Left cardiac atrium (tissue), 4 donors: Measurements from ENCODE around the gene SLC22A23. TPM values are rescaled to one million over a fixed set of nuclear protein-coding genes. Genes with fewer than 3 reads are reported as not detected.
A peak's percentile ranks its signal among the peaks of the same experiment; 100 is the strongest.

Experiments
- ATAC-seq, 2 donors: fragments of 200-7000 bp; cut with Tn5 transposase; one replicate each; pipeline ENCODE4 v1.9.1; 2020; ENCODE audit warnings: mild to moderate bottlenecking in 2 of 2, moderate library complexity in 2 of 2
- DNase-seq: peaks from one replicate; pipeline ENCODE4 v3.0.0-alpha.2; 2020
- intact Hi-C, 2 donors: fragments of 100-400 bp; cut with DNase I; formaldehyde crosslinking; loops; one replicate each; pipeline versions ENCODE4 v1.14.1 to v1.15.1; 2022 to 2023
- total RNA-seq, 2 donors: library from RNA; stranded (reverse); fragmentation: NEBNext Ultra II Directional; extraction: Animal tissue kit (Norgen Biotek cat#: 25700); gene quantifications; one replicate each; pipeline ENCODE4 v1.2.1, GENCODE V29; 2021
- donor health status: DM: no; HTN: yes; CAD: no.
- donor health status: DM: no; HTN: yes; CAD: no; lungs with severe emphysema.
- donor health status: DM: yes; HTN: yes; CAD: no.
- donor health status: Dilated cardiomyopathy.

SLC22A23 gene
- total RNA-seq, 2 donors from 2014 or later: 4.3 to 5.5 TPM

DNA sequence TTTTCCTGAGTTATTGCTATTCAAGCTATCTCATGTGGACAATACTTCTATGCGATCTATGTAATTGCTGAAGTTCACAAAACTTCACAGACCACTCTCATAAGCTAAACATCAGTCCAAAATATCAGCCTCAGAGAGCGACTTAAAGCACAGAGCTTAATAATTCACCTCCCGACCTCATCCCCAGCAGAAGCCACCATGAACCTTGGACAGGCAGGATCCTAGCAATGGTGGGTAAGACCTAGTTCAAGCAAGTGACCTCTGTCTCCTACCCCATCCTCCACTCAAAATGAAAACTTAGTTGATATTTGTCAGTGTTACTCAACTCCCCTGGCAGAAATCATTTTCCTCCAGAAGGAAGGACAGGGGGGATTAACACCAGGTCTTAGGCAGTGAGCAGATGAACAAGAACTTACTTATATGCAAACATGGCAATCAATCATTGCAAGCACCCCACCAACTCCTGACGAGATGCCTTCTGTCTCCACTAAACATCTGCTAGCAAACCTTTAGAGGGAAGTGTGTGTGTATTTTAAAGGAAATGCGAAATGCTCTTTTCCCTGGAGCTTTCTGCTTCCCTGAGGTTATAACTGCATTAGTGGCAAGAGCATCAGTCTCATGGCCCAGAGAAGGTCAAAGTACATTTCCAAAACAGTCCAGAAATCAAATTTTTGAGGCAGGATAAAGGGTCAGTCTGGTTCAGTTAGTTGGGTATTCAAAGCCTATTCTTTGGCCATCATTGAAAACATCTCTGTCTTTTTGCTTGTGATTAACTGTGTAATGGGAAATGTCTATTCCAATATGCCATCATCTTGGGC, 90.0 kb downstream of the SLC22A23 start:
- no peak for DNase-seq
- no peak for ATAC-seq
- intact Hi-C loops: no loop called here

DNA sequence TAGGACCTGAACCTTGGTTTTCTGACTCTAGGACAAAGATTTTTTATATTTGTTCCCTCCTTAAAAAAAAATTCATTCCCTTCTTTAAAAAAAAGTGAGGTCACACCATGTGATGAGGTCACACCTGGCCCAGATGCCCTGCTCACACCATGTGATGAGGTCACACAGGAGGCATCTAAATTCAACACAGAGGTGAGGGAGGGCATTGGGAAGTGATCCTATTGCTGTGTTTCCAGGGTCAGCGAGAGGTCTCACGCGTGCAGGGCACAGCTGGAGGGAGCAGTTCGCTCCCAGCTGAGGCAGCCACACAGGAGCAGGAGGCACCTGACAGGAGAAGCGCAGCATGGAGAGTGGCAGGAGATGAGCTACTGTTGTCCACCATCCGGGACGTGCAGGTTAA, 92.5 kb downstream of the SLC22A23 start:
- intact Hi-C loops: no loop called here
- DNase-seq: no peak
- no peak for ATAC-seq

DNA sequence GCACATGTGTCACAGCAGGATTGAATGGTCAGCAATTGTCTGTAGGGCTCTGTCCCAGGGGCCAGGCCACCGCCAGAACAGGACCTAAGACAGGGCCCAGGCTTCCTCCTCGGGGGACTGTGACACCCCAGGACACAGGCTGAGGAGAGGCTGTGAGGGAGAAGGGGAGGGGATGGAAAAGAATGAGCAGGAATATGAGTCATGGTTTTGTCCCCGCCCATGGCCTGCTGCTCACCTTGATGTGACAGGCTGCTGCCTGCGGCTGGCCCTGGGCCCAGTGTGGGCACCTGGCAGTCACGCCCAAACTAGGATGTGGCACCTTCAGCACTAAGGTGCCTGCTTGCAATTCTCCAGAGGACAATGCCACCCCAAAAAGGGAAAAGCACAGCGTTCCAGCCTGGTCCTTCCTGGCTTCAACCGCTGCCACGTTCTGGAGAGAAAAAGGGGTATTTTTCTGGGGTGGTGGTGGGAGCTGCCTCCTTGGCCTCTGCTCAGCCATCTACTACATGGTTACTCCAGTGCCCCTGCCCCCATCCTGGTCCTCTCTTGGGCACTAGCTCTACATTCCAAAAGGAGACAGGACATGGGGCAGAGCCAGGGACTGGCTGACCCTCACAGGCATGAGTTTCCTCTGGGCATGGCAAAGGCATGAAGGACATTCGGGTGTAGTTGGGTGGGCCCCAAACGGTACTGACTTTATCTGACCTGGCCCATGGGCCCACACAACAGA, 93.4 kb downstream of the SLC22A23 start:
- intact Hi-C loops: no loop called here
- no peak for DNase-seq
- ATAC-seq: no peak

DNA sequence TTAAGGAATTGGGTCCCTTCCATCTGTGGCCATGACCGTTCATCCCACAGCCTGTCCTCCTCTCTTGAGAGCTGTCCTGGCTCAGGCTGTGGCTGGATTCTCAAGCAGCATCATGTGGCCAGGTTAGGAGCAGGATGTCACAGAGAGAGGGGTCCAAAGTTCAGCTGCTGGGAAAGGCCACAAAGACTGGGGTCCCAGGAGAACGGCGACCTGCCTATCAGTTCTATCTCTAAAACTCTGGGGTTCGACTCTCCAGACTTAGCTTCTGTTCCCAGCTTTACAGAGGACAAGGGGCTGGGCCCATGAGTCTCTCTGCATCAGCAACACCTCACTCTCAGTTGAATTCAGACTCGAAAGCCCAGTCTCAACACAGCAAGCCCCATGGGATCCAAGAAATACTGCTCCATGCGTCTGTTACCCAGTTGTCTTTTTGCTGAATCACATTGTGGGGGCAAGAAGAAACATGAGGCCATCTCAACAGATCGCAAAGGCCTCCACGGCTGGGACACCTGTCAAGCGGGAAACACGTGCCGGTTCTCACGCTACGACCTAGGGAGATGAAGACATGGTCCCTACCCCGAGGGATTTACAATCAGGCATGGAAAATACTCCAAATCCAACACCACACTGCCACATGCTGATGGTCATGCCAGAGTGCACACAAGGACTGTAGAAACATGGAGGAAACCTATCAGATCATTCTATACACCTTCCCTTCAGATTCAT, 95.4 kb downstream of the SLC22A23 start:
- no peak for DNase-seq
- no peak for ATAC-seq
- intact Hi-C loops: no loop called here

DNA sequence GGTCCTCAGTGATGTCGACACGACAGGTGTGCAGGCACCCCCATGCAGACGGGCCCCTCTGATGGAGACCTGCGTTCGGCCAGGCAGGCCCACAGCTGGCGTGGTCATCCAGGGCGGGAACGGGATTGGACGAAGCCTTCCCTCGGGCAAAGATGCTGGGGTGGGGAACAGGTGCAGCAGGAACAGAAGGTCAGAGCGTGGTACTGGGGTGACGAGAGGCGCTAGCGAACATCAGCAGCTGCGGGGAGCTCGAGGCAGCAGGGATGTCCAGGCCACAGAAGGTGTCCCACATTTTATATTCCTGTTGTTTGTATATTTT, 96.2 kb downstream of the SLC22A23 start:
- ATAC-seq: no peak
- intact Hi-C loops: no loop called here

DNA sequence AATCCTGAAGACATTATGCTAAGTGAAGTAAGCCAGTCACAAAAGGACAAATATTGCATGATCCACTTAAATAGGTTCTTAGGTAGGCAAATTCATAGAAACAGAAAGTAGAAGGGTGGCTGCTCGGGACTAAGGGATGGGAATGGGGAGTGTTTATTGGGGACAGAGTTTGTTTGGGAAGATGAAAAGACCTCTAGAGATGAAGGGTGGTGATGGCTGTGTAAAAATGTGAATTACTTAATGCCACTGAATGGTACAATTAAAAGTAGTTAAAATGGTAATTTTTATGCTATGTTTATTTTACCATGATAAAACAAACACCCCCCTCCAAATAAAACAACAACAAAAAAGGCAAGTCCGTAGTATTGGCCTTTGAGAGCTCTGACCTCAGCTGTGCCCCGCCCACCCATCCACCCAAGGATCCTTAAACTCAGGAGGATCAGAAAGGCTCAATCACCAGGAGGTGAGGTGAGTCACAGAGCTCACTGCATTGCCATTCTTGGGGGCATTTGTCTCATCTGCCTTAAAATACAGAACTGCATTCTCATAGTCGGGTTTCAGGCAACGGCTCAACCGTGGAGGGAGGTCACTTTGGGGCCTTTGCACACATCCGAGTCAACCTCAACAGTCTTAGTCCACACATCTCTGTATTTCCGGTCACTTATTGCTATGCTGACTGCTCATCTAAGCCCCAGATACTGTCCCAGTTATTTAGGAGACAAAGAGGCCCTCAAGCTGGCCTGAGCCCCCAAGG, 96.7 kb downstream of the SLC22A23 start:
- no peak for DNase-seq
- intact Hi-C loops: no loop called here
- no peak for ATAC-seq

More for the DNA sequence above, 96.2 kb downstream of the SLC22A23 start:
- no peak for DNase-seq

DNA sequence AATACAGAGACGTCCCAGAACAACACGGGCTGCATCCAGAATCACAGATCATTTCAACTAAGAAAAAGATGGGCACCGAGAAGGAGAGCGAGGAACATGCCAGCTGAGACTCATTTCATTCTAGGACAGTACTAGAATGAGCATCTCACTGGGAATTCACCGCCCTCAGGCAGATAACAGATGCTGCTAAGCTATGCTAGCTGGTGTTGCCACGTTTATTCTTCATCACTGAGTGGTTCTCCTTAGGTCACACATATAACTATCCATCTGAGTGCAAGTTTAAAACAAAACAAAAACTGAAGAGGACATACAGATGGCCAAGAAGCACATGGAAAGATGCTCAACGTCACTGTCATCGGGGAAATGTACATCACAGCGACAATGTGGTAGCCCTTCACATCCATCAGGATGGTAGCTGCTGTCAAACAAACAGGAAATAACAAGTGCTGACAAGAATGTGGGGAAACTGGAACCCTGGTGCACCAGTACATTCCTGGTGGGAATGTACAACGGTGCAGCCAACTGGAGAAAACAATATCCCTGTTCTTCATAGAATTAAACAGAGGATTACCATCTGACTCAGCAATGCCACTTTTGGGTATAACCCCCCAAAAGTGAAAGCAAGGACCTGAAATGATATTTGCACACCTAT, 97.6 kb downstream of the SLC22A23 start:
- ATAC-seq (no peak), DNase-seq (no peak)
- intact Hi-C loops: no loop called here

DNA sequence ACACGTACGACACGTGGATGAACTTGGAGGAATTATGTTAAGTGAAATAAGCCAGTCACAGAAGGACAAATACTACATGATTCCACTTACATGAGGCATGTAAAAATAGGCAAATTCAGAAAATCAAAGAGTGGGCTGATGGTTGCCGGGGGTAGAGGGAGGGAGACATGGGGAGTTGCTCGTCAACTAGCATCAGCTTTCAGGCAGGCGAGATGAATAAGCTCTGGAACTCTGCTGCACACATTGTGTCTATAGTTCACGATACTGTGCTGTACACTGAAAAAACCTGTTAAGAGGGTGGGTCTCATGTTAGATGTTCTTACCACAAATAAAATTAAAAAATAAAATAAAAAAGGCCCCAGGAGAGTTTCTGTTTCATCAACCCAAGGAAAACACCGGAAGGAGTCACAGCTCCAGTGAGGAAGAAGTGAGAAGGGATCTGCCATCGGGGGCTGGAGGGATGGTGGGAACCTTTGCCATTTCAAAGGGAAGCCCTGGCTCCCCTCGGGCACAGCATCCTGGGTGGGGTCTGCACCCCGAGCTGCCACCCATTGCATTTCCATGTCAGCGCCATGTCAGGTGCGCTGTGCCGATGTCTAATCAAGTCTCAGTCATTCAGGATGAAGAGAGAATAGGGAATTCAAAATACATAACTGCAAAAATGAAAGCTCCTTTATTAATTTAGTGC, 98.3 kb downstream of the SLC22A23 start:
- no peak for DNase-seq
- intact Hi-C loops: no loop called here
- ATAC-seq: no peak

DNA sequence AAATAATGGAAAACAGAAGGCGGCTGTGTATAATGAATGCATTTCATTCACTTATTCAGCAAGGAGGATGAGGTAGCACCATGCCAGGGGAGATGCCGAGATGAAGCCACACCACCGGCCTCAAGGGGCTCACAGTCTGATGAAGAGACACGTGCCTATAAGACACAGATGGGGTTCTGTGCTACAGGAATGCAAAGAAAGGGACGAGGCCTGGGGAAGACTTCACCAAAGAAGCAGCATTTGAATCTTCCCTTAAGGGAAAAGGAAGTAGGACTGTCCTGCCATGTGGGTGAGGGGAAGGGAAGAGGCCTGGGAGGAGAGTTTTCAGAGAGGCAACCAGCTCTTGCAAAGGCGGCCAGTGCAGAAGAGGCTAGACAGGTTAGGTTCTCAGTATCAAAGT, 99.2 kb downstream of the SLC22A23 start:
- ATAC-seq (no peak), DNase-seq (no peak)
- intact Hi-C loops: no loop called here

DNA sequence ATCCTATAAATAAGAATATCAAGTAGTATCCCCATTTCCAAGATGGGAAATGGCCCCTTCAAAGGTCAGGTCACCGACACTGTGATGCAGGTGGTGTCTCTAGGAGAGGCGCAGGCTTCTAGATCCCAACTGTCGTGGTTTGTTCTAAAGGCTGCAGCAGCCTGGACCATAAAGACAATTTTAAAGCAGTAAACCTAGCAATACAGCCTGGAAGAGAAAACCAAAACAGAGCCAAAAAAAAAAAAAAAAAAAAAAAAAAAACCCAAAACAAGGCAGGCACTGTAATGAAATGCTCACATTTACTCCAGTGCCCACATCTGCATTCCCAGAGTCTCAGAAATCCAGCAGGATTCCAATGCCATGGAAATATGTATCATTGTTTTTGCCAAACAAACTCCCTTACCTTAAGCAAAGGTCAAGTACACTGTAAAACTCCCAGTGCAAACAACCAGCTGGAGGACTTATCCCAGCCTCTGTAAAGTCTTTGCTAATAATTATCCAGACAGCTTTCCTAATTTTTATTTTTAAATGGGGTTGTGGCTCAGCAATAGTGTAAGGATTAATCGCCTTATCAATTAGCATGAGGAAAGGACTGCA, 99.9 kb downstream of the SLC22A23 start:
- DNase-seq (no peak), ATAC-seq (peak; percentile 10 to 23)
- intact Hi-C loops: no loop called here

DNA sequence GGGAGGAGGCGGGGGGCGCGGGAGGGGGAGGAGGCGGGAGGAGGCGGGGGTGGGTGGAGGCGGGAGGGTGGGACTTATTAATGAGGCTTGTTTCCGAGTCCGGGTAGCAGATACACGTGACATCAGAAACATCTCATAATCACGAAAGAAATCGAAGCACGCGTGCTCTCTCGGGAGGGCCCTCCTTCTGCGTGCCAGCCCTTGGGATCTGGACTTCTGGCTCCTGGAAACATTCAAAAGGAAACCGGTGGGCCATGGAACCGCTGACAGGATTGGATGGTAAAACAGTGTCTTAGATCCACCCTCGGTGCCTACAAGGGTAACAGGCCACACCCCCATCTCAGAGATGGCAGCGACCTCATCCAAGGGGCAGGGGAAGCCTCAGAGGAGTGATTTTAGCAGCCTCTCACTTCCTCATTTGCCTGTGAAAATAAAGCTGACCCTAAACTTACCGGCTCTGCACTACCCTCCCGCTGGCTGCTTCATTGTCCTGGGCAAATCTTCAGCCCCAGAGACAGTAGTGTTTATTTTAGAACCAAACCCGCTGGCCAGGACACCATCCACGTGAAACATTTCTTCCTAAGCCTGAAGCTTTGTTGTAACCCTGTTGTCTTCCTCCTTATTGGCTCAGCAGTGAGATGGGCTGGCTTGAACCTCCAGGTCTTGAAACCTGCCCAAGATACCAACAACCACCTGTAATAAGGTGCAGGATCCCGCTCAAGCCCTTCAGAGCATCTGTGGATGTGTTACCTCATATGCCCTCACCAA, 100.6 kb downstream of the SLC22A23 start:
- DNase-seq (peak; percentile 75), ATAC-seq (peak; percentile 77 to 85)
- intact Hi-C loops: no loop called here

DNA sequence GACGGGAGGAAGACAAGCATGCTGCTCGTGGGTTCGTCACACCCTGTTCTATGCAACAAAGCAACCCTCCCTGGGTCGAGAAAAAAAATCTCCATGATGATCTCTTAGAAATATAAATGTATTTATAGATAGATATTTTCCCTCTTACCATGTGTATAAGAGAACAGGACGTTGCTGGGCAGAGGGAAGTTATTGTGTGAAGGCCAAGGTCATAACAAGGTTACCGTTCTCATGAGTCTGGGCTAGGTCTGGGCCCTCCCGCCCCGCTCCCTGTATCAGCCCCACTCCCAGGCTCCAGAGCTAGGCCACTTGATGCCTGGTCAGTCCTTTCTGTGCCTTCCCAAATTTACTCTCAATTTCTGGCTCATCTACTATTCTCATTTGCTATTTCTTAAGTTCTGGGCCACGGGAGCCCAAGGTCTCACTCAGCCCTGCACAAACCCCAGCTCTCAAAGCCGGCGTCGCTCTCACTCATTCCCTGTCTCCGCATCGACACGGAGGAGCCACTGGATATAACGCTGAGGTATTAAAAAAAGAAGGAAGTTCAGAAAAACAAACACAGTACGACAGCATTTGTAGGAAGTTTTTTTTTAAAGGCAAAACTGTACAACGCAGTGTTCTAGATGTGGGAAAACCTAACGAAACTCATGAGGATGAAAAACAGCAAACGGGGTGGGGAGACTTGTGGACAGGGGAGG, 101.3 kb downstream of the SLC22A23 start:
- DNase-seq: peak; percentile 51
- intact Hi-C loops: no loop called here

DNA sequence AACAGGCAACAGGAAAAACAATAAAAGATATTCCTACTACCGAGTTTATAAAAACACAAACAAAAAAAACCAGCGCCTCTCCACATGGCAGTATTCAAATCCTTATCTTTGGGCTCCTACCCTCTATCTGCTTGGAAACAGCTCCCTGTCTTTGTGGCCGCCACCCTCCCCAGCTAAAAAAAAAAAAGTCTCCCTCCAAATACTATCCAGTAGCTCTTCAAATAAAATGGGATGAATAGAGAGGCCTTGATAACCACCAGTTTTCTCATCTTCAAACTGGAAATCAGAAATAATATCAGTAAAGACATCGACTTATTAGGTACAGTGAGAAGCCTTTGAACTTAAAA, 101.9 kb downstream of the SLC22A23 start:
- intact Hi-C loops: no loop called here

More for the DNA sequence above, 101.3 kb downstream of the SLC22A23 start:
- peak; percentile 56 to 57 for ATAC-seq

DNA sequence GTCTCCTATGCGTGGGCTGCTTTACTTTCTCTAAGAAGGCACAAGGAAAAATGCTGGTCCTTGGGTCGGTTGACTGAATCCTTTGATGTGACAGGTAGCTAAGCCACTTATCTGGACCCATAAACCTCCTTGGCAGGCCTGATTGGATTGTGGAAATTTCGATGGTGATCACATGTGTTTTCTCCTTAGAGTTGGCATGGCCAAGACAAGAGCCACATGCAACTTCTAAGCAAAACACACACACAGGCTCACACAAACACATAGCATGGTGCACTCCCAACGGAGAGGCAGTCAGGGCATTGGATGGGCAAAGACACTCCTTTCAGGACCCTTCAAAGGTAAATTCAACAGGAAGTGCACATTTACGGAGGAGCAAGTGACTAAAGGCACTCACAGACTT, 102.9 kb downstream of the SLC22A23 start:
- ATAC-seq: no peak
- intact Hi-C loops: no loop called here
- no peak for DNase-seq

More for the DNA sequence above, 101.9 kb downstream of the SLC22A23 start:
- DNase-seq (no peak), ATAC-seq (no peak)

DNA sequence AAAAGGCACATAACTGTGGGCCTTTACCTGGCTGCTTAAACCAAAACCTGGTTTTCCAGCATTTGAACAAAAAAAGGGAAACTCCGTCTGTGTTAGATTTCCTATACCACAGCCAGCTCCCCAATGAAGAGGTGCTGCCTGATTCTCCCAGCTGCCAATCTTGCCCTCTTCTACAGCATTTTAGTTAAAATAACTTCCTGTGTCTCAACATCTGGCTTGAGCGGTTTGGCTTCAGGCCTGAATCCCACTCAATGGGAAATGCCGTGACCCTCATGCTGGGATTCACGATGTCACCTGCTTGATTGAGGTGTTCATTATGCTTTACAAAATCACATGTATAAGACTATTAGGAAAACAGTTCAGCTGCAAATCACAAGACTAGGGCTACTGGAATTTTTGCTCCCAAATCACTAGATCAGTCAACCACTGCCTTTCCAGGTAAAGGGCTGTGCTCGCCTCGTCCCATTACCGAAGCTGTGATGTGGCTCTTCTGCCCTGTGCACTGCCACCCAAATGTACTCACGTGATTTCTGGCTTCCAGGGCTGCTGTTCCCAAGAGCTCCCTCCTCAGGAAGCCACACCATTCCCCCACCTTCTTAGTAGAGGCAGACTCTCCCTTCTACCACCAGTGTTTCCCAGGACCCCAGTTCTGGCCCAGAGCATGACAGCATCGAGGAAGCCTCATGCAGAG, 103.5 kb downstream of the SLC22A23 start:
- ATAC-seq: no peak
- DNase-seq: no peak
- intact Hi-C loops: no loop called here

DNA sequence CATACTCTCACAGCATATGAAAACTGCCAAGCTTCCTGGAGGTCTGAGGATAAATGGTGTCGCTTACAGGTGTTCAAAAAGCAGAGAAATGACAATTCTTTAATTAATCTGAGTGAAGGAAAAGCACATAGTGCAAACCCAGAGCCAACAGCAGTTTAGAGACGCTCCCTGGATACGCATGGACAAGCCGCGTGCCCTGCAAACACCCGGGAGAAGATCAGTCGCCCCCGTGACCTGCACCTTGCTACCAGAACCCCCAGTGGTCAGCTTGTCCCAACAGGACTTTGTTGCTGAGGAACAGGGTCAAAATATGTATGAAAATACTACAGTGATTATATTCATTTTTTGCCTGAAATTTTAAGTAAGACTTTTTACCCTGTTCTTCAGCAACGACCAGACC, 104.2 kb downstream of the SLC22A23 start:
- DNase-seq (no peak), ATAC-seq (no peak)
- intact Hi-C loops: no loop called here
